Measurements from ENCODE around the gene C1QC. TPM values are rescaled to one million over a fixed set of nuclear protein-coding genes. Genes with fewer than 3 reads are reported as not detected.
A peak's percentile ranks its signal among the peaks of the same experiment; 100 is the strongest.

C1QC gene
- total RNA-seq, 1 experiment from 2014 or later: not detected

- H3K23me2 ChIP-seq (ENCODE audit: insufficient read length, low read depth, low read length, poor library complexity, severe bottlenecking): no peaks in the 10 kb centered on the region
- H2BK5ac ChIP-seq (ENCODE audit: insufficient read length, low read length): no peak overlapping the region
- no peaks in the 10 kb centered on the region for H3K27me3 ChIP-seq (ENCODE audit: insufficient read depth, low read length)
- H3K27ac ChIP-seq (ENCODE audit: insufficient read length, low read depth, low read length): no peak overlapping the region
- H3K14ac ChIP-seq (ENCODE audit: insufficient read depth, low read length): no peak overlapping the region; the same call in 1 of the 2 replicates
- H3K9me3 ChIP-seq (ENCODE audit: control insufficient read depth, low read depth, low read length): no peaks in the 10 kb centered on the region
- no peak overlapping the region for H3K18ac ChIP-seq (ENCODE audit: insufficient read length, low read depth, low read length)
- no peak overlapping the region for H2AFZ ChIP-seq (ENCODE audit: low read length)
- H3K79me2 ChIP-seq (ENCODE audit: insufficient read depth, low read length): no peaks in the 10 kb centered on the region
- no peak overlapping the region for H3T11ph ChIP-seq (ENCODE audit: low read length)
- no peaks in the 10 kb centered on the region for H3K79me1 ChIP-seq (ENCODE audit: insufficient read depth, low read depth, low read length, poor library complexity, severe bottlenecking)
- H4K91ac ChIP-seq (ENCODE audit: insufficient read length, low read depth, low read length): no peak overlapping the region
- no peak overlapping the region for H3K4me2 ChIP-seq (ENCODE audit: insufficient read depth, insufficient read length, low read length)
- peaks cover 13% of the 10 kb centered on the region for H3K27me3 Mint-ChIP-seq (ENCODE audit: low read depth)
- H3K23ac ChIP-seq (ENCODE audit: insufficient read length, low read depth, low read length): no peak overlapping the region
- H3K27ac Mint-ChIP-seq: peak overlapping the region in 1 of 3 experiments; percentile 83; a peak in 2 of 7 replicates
- no peak overlapping the region for H2BK20ac ChIP-seq (ENCODE audit: low read depth, low read length, poor library complexity, severe bottlenecking)
- H3K36me3 Mint-ChIP-seq (ENCODE audit: insufficient read depth in 1 of 3, low read depth in 3 of 3): no peaks in the 10 kb centered on the region
- no peak overlapping the region for H4K8ac ChIP-seq (replicated peaks; ENCODE audit: insufficient read length, low read depth, low read length)
- no peak overlapping the region for H2AK5ac ChIP-seq (ENCODE audit: insufficient read length, low read length)
- WGBS (ENCODE audit: extremely low coverage, insufficient read length, low lambda C conversion rate): no CpG with 5 or more reads among the region's 22 CpGs
- H3K9me3 Mint-ChIP-seq: no peaks in the 10 kb centered on the region; a peak in 1 of 5 replicates
- H4K20me1 ChIP-seq (ENCODE audit: control insufficient read depth, insufficient read depth, insufficient read length): no peaks in the 10 kb centered on the region
- peaks cover 8 to 25% of the 10 kb centered on the region in 2 experiments for H3K4me1 Mint-ChIP-seq
- H2BK120ac ChIP-seq (ENCODE audit: low read depth, low read length, poor library complexity, severe bottlenecking): no peak overlapping the region
- no peak overlapping the region for H3K56ac ChIP-seq (ENCODE audit: insufficient read length, low read depth, low read length)
- H3K4me3 Mint-ChIP-seq: no peak overlapping the region
- H4K5ac ChIP-seq (ENCODE audit: insufficient read length, low read depth, low read length): no peak overlapping the region
- H3K4ac ChIP-seq (ENCODE audit: low read depth, low read length): no peak overlapping the region
- no peaks in the 10 kb centered on the region for H3K4me1 ChIP-seq (ENCODE audit: insufficient read depth, low read length)
- no peak overlapping the region for H2BK15ac ChIP-seq (ENCODE audit: low read depth, low read length)
- DNase-seq: peak; percentile 68
- TF ChIP-seq CTCF (conservative IDR thresholded peaks at IDR 0.05): no peak
- no peak overlapping the region for H3K9ac ChIP-seq (ENCODE audit: extremely low read depth, insufficient read length, low read length)
- H2BK12ac ChIP-seq (ENCODE audit: insufficient read length, low read depth, low read length): no peak overlapping the region
Observed at GRCh38 chr1:22600071-22600816, 43.2 kb upstream of the C1QC start.

All from H9 (cell line).